ENCODE data around the gene ARHGAP11A. TPM values are rescaled to one million over a fixed set of nuclear protein-coding genes. Genes with fewer than 3 reads are reported as not detected.
A peak's percentile ranks its signal among the peaks of the same experiment; 100 is the strongest.

ARHGAP11A gene
- total and polyA plus RNA-seq, 9 of the 15 experiments (the other 6 are each of a cell fraction or from before 2014, with no cell fraction given) = 17.5 to 92.5 (median 61.1) TPM

DNA sequence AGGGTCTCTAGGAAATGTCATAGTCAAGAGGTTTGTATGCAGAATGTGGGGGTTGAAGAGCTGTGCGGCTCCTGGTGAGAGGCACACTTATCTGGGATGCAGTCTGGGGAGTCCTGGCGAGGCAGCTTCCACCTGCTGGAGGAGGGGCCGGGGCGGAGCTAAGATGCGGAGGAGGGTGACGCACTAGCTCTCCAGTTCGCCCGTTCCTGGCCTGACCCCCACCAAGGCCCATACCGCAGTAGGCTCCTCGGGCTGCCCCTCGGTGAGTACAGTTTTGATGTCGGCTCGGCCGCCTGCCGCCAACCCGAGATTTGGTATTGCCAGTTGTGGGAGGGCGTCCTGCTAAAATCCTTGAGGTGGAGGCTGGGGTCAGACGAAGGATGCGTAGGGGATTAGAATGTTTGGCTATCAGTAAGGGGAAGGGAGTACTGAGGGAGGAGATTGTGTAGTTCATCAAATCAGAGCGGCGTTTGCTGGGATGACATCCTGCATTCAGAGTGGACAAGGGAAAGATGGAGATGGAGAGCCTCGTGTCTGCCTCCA, 26.3 kb downstream of the ARHGAP11A start, which contains the start of gene SCG5 (continued):
- TF ChIP-seq KDM5B (IDR thresholded peaks at IDR 0.05; ENCODE audit: insufficient replicate concordance, low read depth, low read length) (no peak), U2AF2 (optimal IDR thresholded peaks at IDR 0.05; ENCODE audit: low read depth, low read length) (no peak), FOXJ2 (tag; IDR thresholded peaks at IDR 0.05) (no peak), ZKSCAN1 (IDR thresholded peaks at IDR 0.05; ENCODE audit: low read depth, low read length) (no peak), ZNF121 (CRISPR knock-in tag; conservative IDR thresholded peaks at IDR 0.05) (no peak), ARHGAP35 (IDR thresholded peaks at IDR 0.05; ENCODE audit: partially characterized antibody) (no peak), JUND (IDR thresholded peaks at IDR 0.05; ENCODE audit: borderline replicate concordance, low read depth, low read length) (no peak), JUND (tag; IDR thresholded peaks at IDR 0.05; ENCODE audit: borderline replicate concordance, low read depth, low read length) (no peak), POLR2G (IDR thresholded peaks at IDR 0.05; ENCODE audit: low read depth, low read length) (peak; percentile 83), ATF1 (CRISPR knock-in tag; IDR thresholded peaks at IDR 0.05) (no peak), ATF1 (tag; IDR thresholded peaks at IDR 0.05) (peak; percentile 46; the same call in 1 of the 2 replicates), EGR1 (conservative IDR thresholded peaks at IDR 0.05) (peak; percentile 68; the same call in 1 of the 2 replicates), BRCA1 (IDR thresholded peaks at IDR 0.05) (no peak), BRCA1 (CRISPR knock-in tag; IDR thresholded peaks at IDR 0.05) (no peak), CBFA2T3 (IDR thresholded peaks at IDR 0.05) (peak; percentile 59), ZNF239 (CRISPR knock-in tag; IDR thresholded peaks at IDR 0.05) (no peak), FOXK2 (conservative IDR thresholded peaks at IDR 0.05 in 1 of 2, IDR thresholded peaks at IDR 0.05 in 1 of 2; ENCODE audit: low read depth in 2 of 2) (no peak), TAF7 (tag; IDR thresholded peaks at IDR 0.05) (no peak), ZNF282 (CRISPR knock-in tag; IDR thresholded peaks at IDR 0.05) (no peak), EZH2 (IDR thresholded peaks at IDR 0.05; ENCODE audit: borderline replicate concordance, low read depth, low read length) (no peak), ZNF224 (CRISPR knock-in tag; IDR thresholded peaks at IDR 0.05) (no peak), MCM3 (IDR thresholded peaks at IDR 0.05) (no peak), ZNF780A (CRISPR knock-in tag; IDR thresholded peaks at IDR 0.05) (no peak)
- TF ChIP-seq, protein P1, sequence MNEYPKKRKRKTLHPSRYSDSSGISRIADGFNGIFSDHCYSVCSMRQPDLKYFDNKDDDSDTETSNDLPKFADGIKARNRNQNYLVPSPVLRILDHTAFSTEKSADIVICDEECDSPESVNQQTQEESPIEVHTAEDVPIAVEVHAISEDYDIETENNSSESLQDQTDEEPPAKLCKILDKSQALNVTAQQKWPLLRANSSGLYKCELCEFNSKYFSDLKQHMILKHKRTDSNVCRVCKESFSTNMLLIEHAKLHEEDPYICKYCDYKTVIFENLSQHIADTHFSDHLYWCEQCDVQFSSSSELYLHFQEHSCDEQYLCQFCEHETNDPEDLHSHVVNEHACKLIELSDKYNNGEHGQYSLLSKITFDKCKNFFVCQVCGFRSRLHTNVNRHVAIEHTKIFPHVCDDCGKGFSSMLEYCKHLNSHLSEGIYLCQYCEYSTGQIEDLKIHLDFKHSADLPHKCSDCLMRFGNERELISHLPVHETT (CRISPR knock-in tag; conservative IDR thresholded peaks at IDR 0.05 in 1 of 2, IDR thresholded peaks at IDR 0.05 in 1 of 2) = no peak
- TF ChIP-seq, protein P2, sequence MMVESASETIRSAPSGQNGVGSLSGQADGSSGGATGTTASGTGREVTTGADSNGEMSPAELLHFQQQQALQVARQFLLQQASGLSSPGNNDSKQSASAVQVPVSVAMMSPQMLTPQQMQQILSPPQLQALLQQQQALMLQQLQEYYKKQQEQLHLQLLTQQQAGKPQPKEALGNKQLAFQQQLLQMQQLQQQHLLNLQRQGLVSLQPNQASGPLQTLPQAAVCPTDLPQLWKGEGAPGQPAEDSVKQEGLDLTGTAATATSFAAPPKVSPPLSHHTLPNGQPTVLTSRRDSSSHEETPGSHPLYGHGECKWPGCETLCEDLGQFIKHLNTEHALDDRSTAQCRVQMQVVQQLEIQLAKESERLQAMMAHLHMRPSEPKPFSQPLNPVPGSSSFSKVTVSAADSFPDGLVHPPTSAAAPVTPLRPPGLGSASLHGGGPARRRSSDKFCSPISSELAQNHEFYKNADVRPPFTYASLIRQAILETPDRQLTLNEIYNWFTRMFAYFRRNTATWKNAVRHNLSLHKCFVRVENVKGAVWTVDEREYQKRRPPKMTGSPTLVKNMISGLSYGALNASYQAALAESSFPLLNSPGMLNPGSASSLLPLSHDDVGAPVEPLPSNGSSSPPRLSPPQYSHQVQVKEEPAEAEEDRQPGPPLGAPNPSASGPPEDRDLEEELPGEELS (CRISPR knock-in tag; IDR thresholded peaks at IDR 0.05; ENCODE audit: borderline replicate concordance) = no peak
- TF ChIP-seq, protein P3, sequence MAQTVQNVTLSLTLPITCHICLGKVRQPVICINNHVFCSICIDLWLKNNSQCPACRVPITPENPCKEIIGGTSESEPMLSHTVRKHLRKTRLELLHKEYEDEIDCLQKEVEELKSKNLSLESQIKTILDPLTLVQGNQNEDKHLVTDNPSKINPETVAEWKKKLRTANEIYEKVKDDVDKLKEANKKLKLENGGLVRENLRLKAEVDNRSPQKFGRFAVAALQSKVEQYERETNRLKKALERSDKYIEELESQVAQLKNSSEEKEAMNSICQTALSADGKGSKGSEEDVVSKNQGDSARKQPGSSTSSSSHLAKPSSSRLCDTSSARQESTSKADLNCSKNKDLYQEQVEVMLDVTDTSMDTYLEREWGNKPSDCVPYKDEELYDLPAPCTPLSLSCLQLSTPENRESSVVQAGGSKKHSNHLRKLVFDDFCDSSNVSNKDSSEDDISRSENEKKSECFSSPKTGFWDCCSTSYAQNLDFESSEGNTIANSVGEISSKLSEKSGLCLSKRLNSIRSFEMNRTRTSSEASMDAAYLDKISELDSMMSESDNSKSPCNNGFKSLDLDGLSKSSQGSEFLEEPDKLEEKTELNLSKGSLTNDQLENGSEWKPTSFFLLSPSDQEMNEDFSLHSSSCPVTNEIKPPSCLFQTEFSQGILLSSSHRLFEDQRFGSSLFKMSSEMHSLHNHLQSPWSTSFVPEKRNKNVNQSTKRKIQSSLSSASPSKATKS (CRISPR knock-in tag; IDR thresholded peaks at IDR 0.05) = no peak
